Uterus (tissue), 4 donors: ENCODE results near the gene TEAD4. TPM values are rescaled to one million over a fixed set of nuclear protein-coding genes. Genes with fewer than 3 reads are reported as not detected.
"Not testable (repeated sequence)": the region's sequence is repeated elsewhere in the genome, so short reads cannot be mapped to it uniquely, and the experiment has no call there.

Experiments used
- DNase-seq, 2 donors: peaks; one replicate each; pipeline ENCODE4 v3.0.0-alpha.2; 2019 to 2020
- H3K27ac ChIP-seq, 2 donors: fragments of 200-600 bp; sonication (generic); 1 replicate in 1 of 2; 2 replicates in 1 of 2; pipeline ENCODE4 v1.5.1; 2016 to 2018
- H3K27me3 ChIP-seq, 2 donors: fragments of 200-600 bp; sonication (generic); one replicate each; pipeline ENCODE4 v1.5.1; 2018 to 2019; ENCODE audit warnings: control low read depth in 1 of 2
- H3K36me3 ChIP-seq, 2 donors: fragments of 200-600 bp; sonication (generic); one replicate each; pipeline ENCODE4 v1.5.1; 2019; ENCODE audit warnings: control low read depth in 1 of 2
- H3K4me1 ChIP-seq, 2 donors: fragments of 200-600 bp; sonication (generic); one replicate each; pipeline ENCODE4 v1.5.1; 2018 to 2019; ENCODE audit warnings: control low read depth in 1 of 2
- H3K4me3 ChIP-seq, 2 donors: fragments of 200-600 bp; sonication (generic); 1 replicate in 1 of 2; 2 replicates in 1 of 2; pipeline ENCODE4 v1.5.1; 2018 to 2019; ENCODE audit warnings: mild to moderate bottlenecking in 1 of 2
- H3K9me3 ChIP-seq, 2 donors: fragments of 200-600 bp; sonication (generic); one replicate each; pipeline ENCODE4 v1.5.1; 2019; ENCODE audit warnings: control low read depth in 1 of 2
- CTCF ChIP-seq, 4 experiments: fragments of 200-600 bp in 2 of 4; fragments of 450-650 bp in 2 of 4; sonication (generic) in 2 of 4; IDR thresholded peaks; one replicate each; pipeline ENCODE4 v1.5.1; 2016 to 2019; ENCODE audit warnings: antibody characterized with exemption in 4 of 4, mild to moderate bottlenecking in 2 of 4, moderate library complexity in 1 of 4
- POLR2A ChIP-seq, 2 donors: fragments of 450-650 bp; IDR thresholded peaks; one replicate each; pipeline ENCODE4 v1.6.1; 2016; ENCODE audit warnings: antibody characterized with exemption in 2 of 2, mild to moderate bottlenecking in 1 of 2, moderate library complexity in 1 of 2
- intact Hi-C: fragments of 100-400 bp; cut with DNase I; formaldehyde crosslinking; loops from one replicate; pipeline ENCODE4 v1.15.1; 2023; ENCODE audit warnings: low total_unique reads
- total RNA-seq, 4 donors: library from RNA; depleted of rRNA in 3 of 4; stranded (reverse); fragments of >200 nt in 3 of 4; gene quantifications; one replicate each; pipeline versions ENCODE4 v1.1.0 to v1.2.4, GENCODE V29; 2014 to 2023
- donor health status: DM: yes; HTN: yes; CAD: no.

Gene TEAD4
- total RNA-seq, 4 donors from 2014 or later, result 1.3 to 33.8 (median 14.9) TPM

- intact Hi-C loops, result no loop called here
- no peaks in the 10 kb centered on the region for H3K9me3 ChIP-seq
- H3K27ac ChIP-seq, result peak overlapping the region; percentile 74 to 86
- H3K4me3 ChIP-seq, result no peak overlapping the region
- no peak for TF ChIP-seq POLR2A (IDR thresholded peaks at IDR 0.05)
- TF ChIP-seq CTCF (IDR thresholded peaks at IDR 0.05), result no peak
- no peaks in the 10 kb centered on the region for H3K27me3 ChIP-seq
- no peaks in the 10 kb centered on the region for H3K36me3 ChIP-seq
- no peaks in the 10 kb centered on the region for H3K4me1 ChIP-seq
- peak; percentile 71 to 74 for DNase-seq
These were observed 96.0 kb downstream of the TEAD4 start for GRCh38 chr12:3055026-3055703.

- Histone ChIP-seq H3K27ac (peak overlapping the region; percentile 74 to 86), H3K36me3 (no peaks in the 10 kb centered on the region), H3K4me3 (no peak overlapping the region), H3K27me3 (no peaks in the 10 kb centered on the region), H3K4me1 (no peaks in the 10 kb centered on the region), H3K9me3 (no peaks in the 10 kb centered on the region)
- intact Hi-C loops, result no loop called here
- peak; percentile 48 to 52 for DNase-seq
- TF ChIP-seq CTCF (IDR thresholded peaks at IDR 0.05) (no peak), POLR2A (IDR thresholded peaks at IDR 0.05) (no peak)
These were observed 96.7 kb downstream of the TEAD4 start for GRCh38 chr12:3055704-3056467.

- Histone ChIP-seq H3K4me3 (no peak overlapping the region), H3K27ac (no peak overlapping the region)
- intact Hi-C loops, result no loop called here
These were observed 101.9 kb downstream of the TEAD4 start for GRCh38 chr12:3061059-3061458.

GRCh38 chr12:3061501-3062215 lies 102.5 kb downstream of the TEAD4 start:
- Histone ChIP-seq H3K4me3 (no peak overlapping the region), H3K9me3 (no peaks in the 10 kb centered on the region), H3K4me1 (no peaks in the 10 kb centered on the region), H3K27me3 (no peaks in the 10 kb centered on the region), H3K36me3 (no peaks in the 10 kb centered on the region), H3K27ac (no peak overlapping the region)
- no peak for TF ChIP-seq POLR2A (IDR thresholded peaks at IDR 0.05)
- no peak for TF ChIP-seq CTCF (IDR thresholded peaks at IDR 0.05)
- intact Hi-C loops, result no loop called here
- no peak for DNase-seq

More at GRCh38 chr12:3061059-3061458, 101.9 kb downstream of the TEAD4 start:
- DNase-seq, result no peak
- TF ChIP-seq CTCF (IDR thresholded peaks at IDR 0.05), result no peak
- no peak for TF ChIP-seq POLR2A (IDR thresholded peaks at IDR 0.05)
- H3K36me3 ChIP-seq, result no peaks in the 10 kb centered on the region
- H3K9me3 ChIP-seq, result no peaks in the 10 kb centered on the region
- no peaks in the 10 kb centered on the region for H3K4me1 ChIP-seq
- H3K27me3 ChIP-seq, result no peaks in the 10 kb centered on the region

- Histone ChIP-seq H3K4me1 (no peaks in the 10 kb centered on the region), H3K9me3 (no peaks in the 10 kb centered on the region), H3K4me3 (no peak overlapping the region), H3K27me3 (no peaks in the 10 kb centered on the region), H3K36me3 (no peaks in the 10 kb centered on the region), H3K27ac (no peak overlapping the region)
- intact Hi-C loops, result no loop called here
- TF ChIP-seq POLR2A (IDR thresholded peaks at IDR 0.05), result no peak
- no peak for TF ChIP-seq CTCF (IDR thresholded peaks at IDR 0.05)
- no peak for DNase-seq
These were observed 106.1 kb downstream of the TEAD4 start for GRCh38 chr12:3065300-3065699.

GRCh38 chr12:3065846-3066245 lies 106.6 kb downstream of the TEAD4 start:
- H3K27me3 ChIP-seq, H3K27ac ChIP-seq, H3K4me3 ChIP-seq, DNase-seq, H3K9me3 ChIP-seq, H3K36me3 ChIP-seq, intact Hi-C loops, H3K4me1 ChIP-seq: not testable (repeated sequence)
